Testis (tissue), 2 donors: ENCODE results near the gene TMEM150C.

Source experiments
- CTCF ChIP-seq, 3 experiments: fragments of 450-650 bp in 2 of 3; fragments of 200-600 bp in 1 of 3; sonication (generic) in 1 of 3; IDR thresholded peaks; one replicate each; pipeline ENCODE4 v1.5.1; 2016 to 2019; ENCODE audit warnings: antibody characterized with exemption in 3 of 3, mild to moderate bottlenecking in 2 of 3, moderate library complexity in 1 of 3
- POLR2A ChIP-seq: fragments of 450-650 bp; IDR thresholded peaks from one replicate; pipeline ENCODE4 v1.6.1; 2017; ENCODE audit warnings: antibody characterized with exemption, mild to moderate bottlenecking, moderate library complexity

- TF ChIP-seq CTCF (IDR thresholded peaks at IDR 0.05) (no peak), POLR2A (no peak)
These were observed 104.5 kb downstream of the TMEM150C start for GRCh38 chr4:82457266-82457665.
